ENCODE measurements around the gene SNRPB.

DNA sequence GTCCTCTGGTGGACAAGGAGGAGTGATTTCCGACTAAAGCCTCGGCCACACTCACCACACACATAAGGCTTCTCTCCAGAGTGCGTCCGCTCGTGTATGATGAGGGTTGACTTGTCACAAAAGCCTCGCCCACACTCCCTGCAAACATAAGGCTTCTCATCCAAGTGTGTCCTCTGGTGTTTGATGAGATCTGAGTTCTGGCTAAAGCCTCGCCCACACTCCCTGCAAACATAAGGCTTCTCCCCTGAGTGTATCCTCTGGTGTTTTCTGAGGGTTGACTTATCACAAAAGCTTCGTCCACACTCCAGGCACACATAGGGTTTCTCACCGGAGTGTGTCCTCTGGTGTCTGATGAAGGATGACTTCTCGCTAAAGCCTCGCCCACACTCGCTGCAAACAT is 12.9 kb upstream of the SNRPB start:
- no peak for TF ChIP-seq CTCF (IDR thresholded peaks at IDR 0.05; ENCODE audit: insufficient read depth, low read length, poor library complexity, severe bottlenecking)
- TF ChIP-seq EZH2phosphoT487 (conservative IDR thresholded peaks at IDR 0.05; ENCODE audit: low read length) = no peak

Data from SU-DHL-6 (cell line).